HG03025 (cell line): ENCODE measurements around the gene TMEM125.

Experiments
- ATAC-seq: cut with Tn5 transposase; IDR thresholded peaks from one replicate; pipeline ENCODE4 v1.9.1; 2021; ENCODE audit warnings: mild to moderate bottlenecking, moderate library complexity; ENCODE audit not compliant: unreplicated experiment, low FRiP score

Gene TMEM125

GRCh38 chr1:43288785-43289706, 19.3 kb downstream of the TMEM125 start:
- no peak for ATAC-seq

- no peak for ATAC-seq
These were observed 22.4 kb downstream of the TMEM125 start for GRCh38 chr1:43292216-43292615.

DNA sequence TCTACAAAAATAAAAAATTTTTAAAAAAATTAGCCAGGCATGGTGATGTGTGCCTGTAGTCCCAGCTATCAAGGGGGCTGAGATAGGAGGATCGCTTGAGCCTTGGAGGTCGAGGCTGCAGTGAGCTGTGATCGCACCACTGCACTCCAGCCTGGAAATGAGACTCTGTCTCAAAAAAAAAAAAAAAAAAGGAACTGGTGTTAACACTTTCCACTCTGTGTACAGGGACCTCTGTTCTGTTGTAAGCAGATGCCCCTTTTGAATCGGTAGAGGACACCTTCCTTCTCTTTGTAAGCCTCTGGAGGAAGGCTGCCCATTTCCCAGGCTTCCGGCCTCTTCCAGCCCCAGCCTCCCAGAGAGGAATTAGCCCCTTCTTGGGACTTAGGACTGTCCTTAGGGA, 22.9 kb downstream of the TMEM125 start:
- no peak for ATAC-seq

DNA sequence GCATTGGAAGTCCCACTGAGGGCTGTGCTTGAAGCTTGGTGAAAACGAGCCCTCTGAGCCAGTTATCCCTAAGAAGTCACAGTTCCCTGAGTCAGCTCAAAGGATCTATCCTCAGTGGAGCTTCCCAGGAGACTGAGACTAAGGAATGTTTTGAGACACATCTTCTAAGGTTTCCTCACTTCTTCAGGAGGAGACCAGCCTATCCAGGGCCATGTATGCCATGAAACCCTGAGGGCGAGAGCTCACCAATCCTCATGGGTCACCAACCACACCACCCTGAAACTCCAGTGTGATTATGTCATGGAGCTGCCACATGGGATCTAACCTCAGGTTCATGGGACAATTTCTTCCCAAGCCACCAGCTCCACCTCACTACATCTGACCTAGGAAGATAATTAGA, 23.4 kb downstream of the TMEM125 start:
- no peak for ATAC-seq

GRCh38 chr1:43293896-43294760, 24.3 kb downstream of the TMEM125 start:
- no peak for ATAC-seq

DNA sequence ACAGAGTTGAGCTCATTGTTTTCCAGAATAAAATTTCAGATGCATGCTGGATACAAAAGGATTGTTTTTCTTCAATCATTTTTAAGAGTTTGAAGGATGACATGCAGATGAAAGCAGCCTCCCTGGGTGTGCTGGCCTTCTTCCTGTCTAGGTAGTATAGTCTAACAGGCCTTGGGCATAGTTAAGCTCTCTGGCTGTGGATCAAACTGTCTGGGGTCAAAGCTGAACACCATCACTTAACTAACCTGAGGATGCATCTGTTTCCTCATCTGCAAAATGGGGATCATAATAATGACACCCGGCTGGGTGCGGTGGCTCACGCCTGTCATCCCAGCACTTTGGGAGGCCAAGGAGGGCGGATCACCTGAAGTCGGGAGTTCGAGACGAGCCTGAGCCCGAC, 25.0 kb downstream of the TMEM125 start:
- no peak for ATAC-seq

- ATAC-seq: no peak
These were observed 26.4 kb downstream of the TMEM125 start for GRCh38 chr1:43296207-43296606.

DNA sequence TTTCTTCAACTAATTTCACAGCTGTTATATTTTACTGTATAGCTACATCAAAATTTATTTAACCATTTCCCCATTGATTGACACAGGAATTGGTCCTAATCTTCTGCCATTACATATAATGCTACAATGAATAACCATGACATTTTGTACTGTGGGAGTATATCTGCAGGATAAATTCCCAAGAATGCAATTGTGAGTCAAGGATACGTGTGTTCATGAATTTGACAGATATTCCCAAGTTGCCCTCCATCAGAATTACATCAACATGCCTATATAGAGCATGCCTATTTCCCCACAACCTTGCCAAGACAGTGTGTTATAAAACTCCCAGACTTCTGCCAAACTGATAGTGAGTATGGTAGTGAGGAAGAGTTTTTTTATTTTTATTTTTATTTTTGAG, 28.3 kb downstream of the TMEM125 start:
- ATAC-seq: no peak

DNA sequence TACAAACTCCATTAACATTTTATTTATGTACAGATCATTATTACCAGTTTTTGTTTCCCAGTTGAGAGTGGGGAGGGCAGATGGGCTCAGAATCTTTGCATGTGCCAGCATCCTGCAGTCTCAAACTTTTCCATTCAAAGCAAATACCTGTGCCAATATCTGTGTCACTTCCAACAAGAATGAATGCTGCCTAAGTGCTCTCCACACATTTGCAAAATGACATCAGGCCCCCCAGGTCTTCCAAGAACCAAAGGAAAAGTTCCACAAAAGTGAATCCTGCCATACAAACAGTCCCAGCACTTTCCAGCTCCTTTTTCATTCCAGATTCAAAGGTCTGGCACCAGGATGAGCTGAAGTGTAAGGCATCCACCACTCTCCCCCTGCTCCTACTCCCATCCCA, 29.3 kb downstream of the TMEM125 start:
- ATAC-seq: no peak

DNA sequence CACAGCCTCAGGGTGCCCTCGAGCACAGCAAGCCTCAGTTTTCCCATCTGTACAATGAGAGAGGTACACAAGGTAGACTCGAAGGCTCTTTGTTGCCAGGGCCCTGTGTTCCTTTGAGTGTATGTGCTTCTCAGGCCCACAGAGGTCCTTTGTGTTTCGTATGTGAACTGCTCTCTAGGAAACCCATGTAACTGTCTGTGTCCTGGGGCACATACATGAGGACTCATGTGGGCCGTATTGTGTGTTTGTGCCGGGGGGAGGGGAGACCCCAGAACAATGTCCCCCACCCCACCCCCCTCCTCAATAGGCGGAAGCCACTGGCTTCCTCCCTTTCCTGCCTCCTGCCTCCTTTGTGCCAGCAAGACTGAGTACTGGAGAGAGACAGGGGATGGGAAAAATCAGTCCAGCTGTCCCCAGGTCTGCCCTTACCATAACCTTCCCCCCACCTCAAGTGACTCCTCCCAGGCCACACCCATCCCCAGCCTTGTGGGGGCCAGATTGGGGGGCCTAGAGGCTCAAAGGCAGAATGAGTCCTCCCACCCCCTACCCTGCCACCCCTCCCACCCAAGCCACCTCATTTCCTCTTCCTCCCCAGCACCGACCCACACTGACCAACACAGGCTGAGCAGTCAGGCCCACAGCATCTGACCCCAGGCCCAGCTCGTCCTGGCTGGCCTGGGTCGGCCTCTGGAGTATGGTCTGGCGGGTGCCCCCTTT, 30.8 kb downstream of the TMEM125 start, which contains the start of gene TIE1:
Gene TIE1, plus strand, starts transcription at position 605 of the 717 bp plus-strand sequence. Its CDS starts 90 bp downstream, at position 695.
- no peak for ATAC-seq

- no peak for ATAC-seq
These were observed 32.4 kb downstream of the TMEM125 start for GRCh38 chr1:43302201-43302600.

GRCh38 chr1:43302721-43303470, 33.1 kb downstream of the TMEM125 start:
- ATAC-seq: no peak

DNA sequence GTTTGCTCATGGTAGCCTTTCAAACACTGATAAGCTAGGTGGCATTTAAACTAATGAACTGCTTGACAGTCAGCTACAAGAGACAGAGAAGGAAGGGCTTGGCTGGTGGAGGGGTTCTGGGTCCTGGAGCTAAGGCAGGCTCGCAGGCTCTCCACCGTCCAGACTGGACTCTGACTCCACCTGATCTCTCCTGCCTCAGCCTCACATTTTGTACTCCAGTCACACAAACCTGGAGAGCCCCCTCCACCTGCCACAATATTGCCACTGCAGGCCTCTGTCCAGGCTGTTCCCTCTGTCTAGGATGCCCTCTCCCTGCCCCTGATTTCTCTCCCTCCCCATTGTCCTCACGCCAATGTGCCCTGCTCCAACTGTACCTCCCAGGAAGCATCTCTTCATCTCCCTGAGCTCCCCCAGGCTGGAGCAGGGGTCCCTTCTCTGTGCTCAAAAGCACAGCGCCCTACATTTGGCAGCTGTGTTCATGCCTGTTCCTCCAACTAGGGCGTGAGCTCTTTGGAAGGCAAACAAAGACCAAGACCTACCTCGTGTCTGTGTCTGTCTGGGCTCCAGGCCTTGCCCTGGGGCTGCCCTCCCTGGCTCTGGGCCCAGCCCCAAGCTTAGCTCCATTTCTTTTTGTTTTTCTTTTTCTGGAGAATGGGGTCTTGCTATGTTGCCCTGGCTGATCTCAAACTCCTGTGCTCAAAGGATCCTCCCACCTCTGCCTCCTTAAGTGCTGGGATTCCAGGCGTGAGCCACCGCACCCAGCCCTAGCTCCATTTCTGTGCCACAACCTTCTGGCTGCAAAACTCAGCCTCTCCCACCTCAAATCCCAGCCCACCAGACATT, 33.9 kb downstream of the TMEM125 start:
- ATAC-seq: no peak

GRCh38 chr1:43304314-43304681, 34.5 kb downstream of the TMEM125 start:
- no peak for ATAC-seq

GRCh38 chr1:43304771-43305300, 35.1 kb downstream of the TMEM125 start:
- ATAC-seq: no peak

DNA sequence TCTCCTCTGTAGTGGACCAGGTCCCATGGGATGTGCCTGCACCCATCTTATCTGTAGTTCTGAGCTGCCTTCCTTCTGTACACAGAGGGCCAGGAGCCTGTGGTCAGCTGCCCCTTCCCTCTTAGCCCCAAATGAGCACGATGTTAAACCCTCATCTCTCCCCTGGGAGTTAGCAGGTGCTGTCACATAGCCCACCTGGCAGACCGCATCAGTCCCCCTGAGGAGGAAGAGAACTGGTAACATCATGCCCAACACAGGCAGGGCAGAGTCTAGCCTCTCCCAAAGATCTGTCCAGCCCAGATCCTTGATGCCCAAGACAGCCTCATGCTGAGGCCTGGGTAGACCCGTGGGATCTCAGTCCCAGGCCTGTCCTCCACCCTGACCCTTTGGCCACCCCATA, 35.7 kb downstream of the TMEM125 start:
- ATAC-seq: no peak

GRCh38 chr1:43305926-43306687, 36.3 kb downstream of the TMEM125 start:
- ATAC-seq: no peak
